ENCODE measurements around the gene EIF4EBP2. TPM values are rescaled to one million over a fixed set of nuclear protein-coding genes. Genes with fewer than 3 reads are reported as not detected.

The EIF4EBP2 gene
- polyA plus RNA-seq, 1 of the 3 experiments (the other 2 are of a cell fraction) = 9.9 TPM

GRCh38 chr10:70378122-70378521 lies 25.8 kb upstream of the EIF4EBP2 start:
- Histone ChIP-seq H3K79me2 (ENCODE audit: insufficient read depth) (peaks cover 8% of the 10 kb centered on the region; the same call in 1 of the 2 replicates), H3K9me3 (no peaks in the 10 kb centered on the region), H3K4me2 (peak overlapping the region; percentile 13; the same call in 1 of the 2 replicates), H3K9me2 (no peaks in the 10 kb centered on the region), H3F3A (replicated peaks; ENCODE audit: insufficient read depth) (peaks cover 20% of the 10 kb centered on the region), H4K20me1 (ENCODE audit: insufficient read depth) (no peaks in the 10 kb centered on the region), H3K27me3 (ENCODE audit: insufficient read depth) (no peaks in the 10 kb centered on the region), H3K9ac (no peak overlapping the region), H2AFZ (ENCODE audit: low read depth) (no peak overlapping the region), H3K27ac (ENCODE audit: low read depth in 2 of 2, low read length in 1 of 2) (peak overlapping the region in 1 of 2 experiments; percentile 69; a peak in 3 of 4 replicates), H3K36me3 (replicated peaks in 1 of 2; ENCODE audit: control insufficient read depth in 1 of 2, insufficient read depth in 2 of 2, low read length in 1 of 2) (no peaks in the 10 kb centered on the region), H3K4me1 (ENCODE audit: control insufficient read depth in 1 of 2, insufficient read depth in 2 of 2, low read depth in 1 of 2, low read length in 1 of 2) (peaks cover 13 to 22% of the 10 kb centered on the region in 2 experiments; a peak in 3 of 4 replicates), H3K4me3 (ENCODE audit: low read depth in 2 of 2, low read length in 1 of 2) (no peak overlapping the region)
- ChIA-PET POLR2A (no interaction called here), CTCF (interaction anchor here (1.2 to 6.3 kb wide), 4 partner anchors 14 to 232 kb away, joined by 3 to 45 read pairs (median 5); partner anchors contain the start of gene TYSND1)
- WGBS (ENCODE audit: low lambda C conversion rate) = 19% methylated on average over 6 of the region's 6 CpGs
- DNase-seq = no peak
- TF ChIP-seq TCF12 (IDR thresholded peaks at IDR 0.05) (peak; percentile 87), USF2 (IDR thresholded peaks at IDR 0.05; ENCODE audit: borderline replicate concordance, low read depth, low read length) (no peak), NRF1 (IDR thresholded peaks at IDR 0.05; ENCODE audit: low read depth, low read length) (no peak), EP300 (IDR thresholded peaks at IDR 0.05; ENCODE audit: borderline replicate concordance in 1 of 2, low read depth in 1 of 2, low read length in 1 of 2) (peak in 1 of 2 experiments; percentile 72; a peak in 1 of 4 replicates), FOXM1 (IDR thresholded peaks at IDR 0.05; ENCODE audit: low read depth) (no peak), RFX5 (IDR thresholded peaks at IDR 0.05; ENCODE audit: low read length) (no peak), TEAD4 (IDR thresholded peaks at IDR 0.05; ENCODE audit: borderline replicate concordance, insufficient read depth) (peak; percentile 94), EZH2phosphoT487 (IDR thresholded peaks at IDR 0.05; ENCODE audit: borderline replicate concordance, low read depth) (no peak), ELF1 (IDR thresholded peaks at IDR 0.05) (no peak), RCOR1 (IDR thresholded peaks at IDR 0.05; ENCODE audit: low read length) (no peak), USF1 (IDR thresholded peaks at IDR 0.05; ENCODE audit: borderline replicate concordance, low read depth) (no peak; the same call in 1 of the 2 replicates), GABPA (IDR thresholded peaks at IDR 0.05; ENCODE audit: low read depth) (no peak), TAF1 (IDR thresholded peaks at IDR 0.05; ENCODE audit: borderline replicate concordance, low read depth, low read length) (no peak), POLR2AphosphoS5 (IDR thresholded peaks at IDR 0.05; ENCODE audit: low read depth, low read length) (peak; percentile 52; the same call in 1 of the 2 replicates), RAD21 (IDR thresholded peaks at IDR 0.05; ENCODE audit: low read length) (no peak), IRF3 (IDR thresholded peaks at IDR 0.05; ENCODE audit: low read depth, low read length) (no peak), GATA2 (CRISPR knock-in tag; IDR thresholded peaks at IDR 0.05) (no peak), SMC3 (IDR thresholded peaks at IDR 0.05; ENCODE audit: low read depth, low read length) (no peak), MXI1 (IDR thresholded peaks at IDR 0.05; ENCODE audit: low read depth, low read length) (no peak), MAX (IDR thresholded peaks at IDR 0.05; ENCODE audit: low read depth) (no peak), ZBTB33 (IDR thresholded peaks at IDR 0.05; ENCODE audit: borderline replicate concordance, low read depth) (peak; percentile 59; the same call in 1 of the 2 replicates), SIN3A (IDR thresholded peaks at IDR 0.05; ENCODE audit: borderline replicate concordance, low read depth, low read length) (peak; percentile 43; the same call in 1 of the 2 replicates), CHD2 (IDR thresholded peaks at IDR 0.05; ENCODE audit: low read length, partially characterized antibody) (no peak), NFIC (IDR thresholded peaks at IDR 0.05; ENCODE audit: borderline replicate concordance) (peak; percentile 79), FOXJ3 (CRISPR knock-in tag; IDR thresholded peaks at IDR 0.05) (no peak), JUND (IDR thresholded peaks at IDR 0.05) (peak; percentile 93), YY1 (IDR thresholded peaks at IDR 0.05; ENCODE audit: low read depth) (no peak), CTCF (IDR thresholded peaks at IDR 0.05) (no peak), FOSL2 (IDR thresholded peaks at IDR 0.05; ENCODE audit: borderline replicate concordance, low read depth) (peak; percentile 84)
